K562 (cell line): ENCODE measurements around the gene TMED6. TPM values are rescaled to one million over a fixed set of nuclear protein-coding genes. Genes with fewer than 3 reads are reported as not detected.

Experiments
- CEBPB ChIP-seq: fragments of 450-650 bp; IDR thresholded peaks from 2 replicates; pipeline ENCODE4 v1.6.1; 2016; ENCODE audit warnings: missing genetic modification characterization, missing compliant biosample characterization
- COPS2 ChIP-seq: fragments of 450-650 bp; conservative IDR thresholded peaks from 2 replicates; pipeline ENCODE4 v1.6.1; 2016; ENCODE audit warnings: mild to moderate bottlenecking, moderate library complexity
- L3MBTL2 ChIP-seq: fragments of 450-650 bp; IDR thresholded peaks from 2 replicates; pipeline ENCODE4 v1.6.1; 2016; ENCODE audit warnings: mild to moderate bottlenecking, moderate library complexity
- MITF ChIP-seq: IDR thresholded peaks from 2 replicates; pipeline ENCODE4 v1.6.1; 2014; ENCODE audit warnings: antibody characterized with exemption
- POLR2H ChIP-seq: IDR thresholded peaks from 2 replicates; pipeline ENCODE4 v1.6.1; 2016; ENCODE audit warnings: missing genetic modification characterization, low read depth, mild to moderate bottlenecking, control low read depth, missing compliant biosample characterization, moderate library complexity
- RBM34 ChIP-seq: fragments of 200-400 bp; formaldehyde crosslinking; IDR thresholded peaks from 2 replicates; pipeline ENCODE4 v1.6.1; 2018; ENCODE audit warnings: low read length, borderline replicate concordance; ENCODE audit not compliant: insufficient read depth
- TEAD4 ChIP-seq, 2 experiments: sonication (generic) in 1 of 2; formaldehyde crosslinking in 1 of 2; IDR thresholded peaks; 2 replicates each; pipeline versions ENCODE4 v1.6.1 to v1.8.0; 2012 to 2022; ENCODE audit warnings: borderline replicate concordance in 1 of 2, inconsistent platforms in 1 of 2, low read length in 1 of 2, mild to moderate bottlenecking in 1 of 2, missing genetic modification reagents in 1 of 2
- TFE3 ChIP-seq: fragments of 450-650 bp; formaldehyde crosslinking; IDR thresholded peaks from 2 replicates; pipeline ENCODE4 v1.4.0; 2020; ENCODE audit warnings: mild to moderate bottlenecking, mixed read lengths
- VEZF1 ChIP-seq: fragments of 200-800 bp; sonication (Bioruptor generic); IDR thresholded peaks from 2 replicates; pipeline ENCODE4 v1.6.1; 2017; ENCODE audit warnings: missing genetic modification characterization, missing compliant biosample characterization
- ZBTB5 ChIP-seq: fragments of 450-650 bp; IDR thresholded peaks from 2 replicates; pipeline ENCODE4 v1.6.1; 2017; ENCODE audit warnings: antibody characterized with exemption
- ZC3H11A ChIP-seq: IDR thresholded peaks from 2 replicates; pipeline ENCODE4 v1.6.1; 2012; ENCODE audit warnings: low read depth, low read length, improper control_type of control experiment
- ZC3H4 ChIP-seq: sonication (generic); formaldehyde crosslinking; IDR thresholded peaks from 2 replicates; pipeline ENCODE4 v1.9.0; 2021; ENCODE audit warnings: missing genetic modification reagents, borderline replicate concordance
- polyA plus RNA-seq, 8 experiments: library from polyadenylated mRNA; depleted of rRNA in 4 of 8; stranded (reverse) in 5 of 8; unstranded in 3 of 8; fragments of >200 nt; fragmentation: Nextera tagmentation in 2 of 8; fragmentation: Illumina TruSeq in 1 of 8; extraction: Ambion mirVana in 2 of 8; extraction: Trizol in 1 of 8; gene quantifications; 2 replicates each; pipeline versions ENCODE4 v1.2.1 to v1.2.3, GENCODE V29; 2011 to 2014; ENCODE audit warnings: inconsistent platforms in 1 of 8, missing spikeins in 1 of 8
- total RNA-seq, 7 experiments: library from RNA; depleted of rRNA in 6 of 7; stranded (reverse); fragments of >200 nt in 6 of 7; fragmentation: Illumina TruSeq in 2 of 7; extraction: Trizol in 2 of 7; gene quantifications; 2 replicates each; pipeline versions ENCODE4 v1.2.1 to v1.2.3, GENCODE V29; 2011 to 2021; ENCODE audit warnings: low replicate concordance in 1 of 7

Gene TMED6
- total and polyA plus RNA-seq, 9 of the 15 experiments (the other 6 are each of a cell fraction or from before 2014, with no cell fraction given): 0.14 to 0.45 (median 0.25) TPM; not detected in 2

GRCh38 chr16:69330286-69331109 lies 21.1 kb downstream of the TMED6 start, which contains the start of gene PDF (continued):
- TF ChIP-seq CEBPB (tag) (no peak), ZBTB5 (no peak), ZC3H4 (CRISPR knock-in tag) (no peak), MITF (no peak), VEZF1 (CRISPR knock-in tag) (peak; percentile 41; the same call in 1 of the 2 replicates), ZC3H11A (no peak), TEAD4 (IDR thresholded peaks at IDR 0.05; ENCODE audit: low read length) (no peak), TEAD4 (CRISPR knock-in tag; IDR thresholded peaks at IDR 0.05; ENCODE audit: borderline replicate concordance) (no peak), RBM34 (0 out of 2 replicates have a peak, but pooled peaks have one; percentile 38), POLR2H (peak; percentile 87), COPS2 (no peak), L3MBTL2 (peak; percentile 83), TFE3 (CRISPR knock-in tag) (no peak)
